Measurements from ENCODE around the gene PRKCH. TPM values are rescaled to one million over a fixed set of nuclear protein-coding genes. Genes with fewer than 3 reads are reported as not detected.

The PRKCH gene
- total RNA-seq, 1 experiment from 2014 or later = 10.3 TPM

GRCh38 chr14:61381553-61381952 lies 60.2 kb downstream of the PRKCH start:
- no peaks in the 10 kb centered on the region for H3K27me3 Mint-ChIP-seq (ENCODE audit: low read depth)
- no peak overlapping the region for H3K4me3 Mint-ChIP-seq
- DNase-seq (ENCODE audit: low spot score) (no peak), ATAC-seq (0 out of 2 replicates have a peak, but pooled peaks have one; percentile 20)
- H3K27ac Mint-ChIP-seq = no peak overlapping the region
- H3K9me3 Mint-ChIP-seq = peaks cover 14% of the 10 kb centered on the region
- TF ChIP-seq, protein P1, sequence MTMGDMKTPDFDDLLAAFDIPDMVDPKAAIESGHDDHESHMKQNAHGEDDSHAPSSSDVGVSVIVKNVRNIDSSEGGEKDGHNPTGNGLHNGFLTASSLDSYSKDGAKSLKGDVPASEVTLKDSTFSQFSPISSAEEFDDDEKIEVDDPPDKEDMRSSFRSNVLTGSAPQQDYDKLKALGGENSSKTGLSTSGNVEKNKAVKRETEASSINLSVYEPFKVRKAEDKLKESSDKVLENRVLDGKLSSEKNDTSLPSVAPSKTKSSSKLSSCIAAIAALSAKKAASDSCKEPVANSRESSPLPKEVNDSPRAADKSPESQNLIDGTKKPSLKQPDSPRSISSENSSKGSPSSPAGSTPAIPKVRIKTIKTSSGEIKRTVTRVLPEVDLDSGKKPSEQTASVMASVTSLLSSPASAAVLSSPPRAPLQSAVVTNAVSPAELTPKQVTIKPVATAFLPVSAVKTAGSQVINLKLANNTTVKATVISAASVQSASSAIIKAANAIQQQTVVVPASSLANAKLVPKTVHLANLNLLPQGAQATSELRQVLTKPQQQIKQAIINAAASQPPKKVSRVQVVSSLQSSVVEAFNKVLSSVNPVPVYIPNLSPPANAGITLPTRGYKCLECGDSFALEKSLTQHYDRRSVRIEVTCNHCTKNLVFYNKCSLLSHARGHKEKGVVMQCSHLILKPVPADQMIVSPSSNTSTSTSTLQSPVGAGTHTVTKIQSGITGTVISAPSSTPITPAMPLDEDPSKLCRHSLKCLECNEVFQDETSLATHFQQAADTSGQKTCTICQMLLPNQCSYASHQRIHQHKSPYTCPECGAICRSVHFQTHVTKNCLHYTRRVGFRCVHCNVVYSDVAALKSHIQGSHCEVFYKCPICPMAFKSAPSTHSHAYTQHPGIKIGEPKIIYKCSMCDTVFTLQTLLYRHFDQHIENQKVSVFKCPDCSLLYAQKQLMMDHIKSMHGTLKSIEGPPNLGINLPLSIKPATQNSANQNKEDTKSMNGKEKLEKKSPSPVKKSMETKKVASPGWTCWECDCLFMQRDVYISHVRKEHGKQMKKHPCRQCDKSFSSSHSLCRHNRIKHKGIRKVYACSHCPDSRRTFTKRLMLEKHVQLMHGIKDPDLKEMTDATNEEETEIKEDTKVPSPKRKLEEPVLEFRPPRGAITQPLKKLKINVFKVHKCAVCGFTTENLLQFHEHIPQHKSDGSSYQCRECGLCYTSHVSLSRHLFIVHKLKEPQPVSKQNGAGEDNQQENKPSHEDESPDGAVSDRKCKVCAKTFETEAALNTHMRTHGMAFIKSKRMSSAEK (CRISPR knock-in tag; IDR thresholded peaks at IDR 0.05; ENCODE audit: borderline replicate concordance) = no peak
- TF ChIP-seq, protein P2, sequence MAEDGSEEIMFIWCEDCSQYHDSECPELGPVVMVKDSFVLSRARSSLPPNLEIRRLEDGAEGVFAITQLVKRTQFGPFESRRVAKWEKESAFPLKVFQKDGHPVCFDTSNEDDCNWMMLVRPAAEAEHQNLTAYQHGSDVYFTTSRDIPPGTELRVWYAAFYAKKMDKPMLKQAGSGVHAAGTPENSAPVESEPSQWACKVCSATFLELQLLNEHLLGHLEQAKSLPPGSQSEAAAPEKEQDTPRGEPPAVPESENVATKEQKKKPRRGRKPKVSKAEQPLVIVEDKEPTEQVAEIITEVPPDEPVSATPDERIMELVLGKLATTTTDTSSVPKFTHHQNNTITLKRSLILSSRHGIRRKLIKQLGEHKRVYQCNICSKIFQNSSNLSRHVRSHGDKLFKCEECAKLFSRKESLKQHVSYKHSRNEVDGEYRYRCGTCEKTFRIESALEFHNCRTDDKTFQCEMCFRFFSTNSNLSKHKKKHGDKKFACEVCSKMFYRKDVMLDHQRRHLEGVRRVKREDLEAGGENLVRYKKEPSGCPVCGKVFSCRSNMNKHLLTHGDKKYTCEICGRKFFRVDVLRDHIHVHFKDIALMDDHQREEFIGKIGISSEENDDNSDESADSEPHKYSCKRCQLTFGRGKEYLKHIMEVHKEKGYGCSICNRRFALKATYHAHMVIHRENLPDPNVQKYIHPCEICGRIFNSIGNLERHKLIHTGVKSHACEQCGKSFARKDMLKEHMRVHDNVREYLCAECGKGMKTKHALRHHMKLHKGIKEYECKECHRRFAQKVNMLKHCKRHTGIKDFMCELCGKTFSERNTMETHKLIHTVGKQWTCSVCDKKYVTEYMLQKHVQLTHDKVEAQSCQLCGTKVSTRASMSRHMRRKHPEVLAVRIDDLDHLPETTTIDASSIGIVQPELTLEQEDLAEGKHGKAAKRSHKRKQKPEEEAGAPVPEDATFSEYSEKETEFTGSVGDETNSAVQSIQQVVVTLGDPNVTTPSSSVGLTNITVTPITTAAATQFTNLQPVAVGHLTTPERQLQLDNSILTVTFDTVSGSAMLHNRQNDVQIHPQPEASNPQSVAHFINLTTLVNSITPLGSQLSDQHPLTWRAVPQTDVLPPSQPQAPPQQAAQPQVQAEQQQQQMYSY (CRISPR knock-in tag; IDR thresholded peaks at IDR 0.05) = no peak
- TF ChIP-seq EMX1 (CRISPR knock-in tag; IDR thresholded peaks at IDR 0.05) (no peak), CREM (CRISPR knock-in tag; IDR thresholded peaks at IDR 0.05) (no peak), MYBL2 (CRISPR knock-in tag; IDR thresholded peaks at IDR 0.05) (no peak), FOXK1 (CRISPR knock-in tag; IDR thresholded peaks at IDR 0.05) (no peak), ATF1 (CRISPR knock-in tag; IDR thresholded peaks at IDR 0.05) (no peak), PREB (CRISPR knock-in tag; IDR thresholded peaks at IDR 0.05; ENCODE audit: borderline replicate concordance) (no peak), GABPB1 (CRISPR knock-in tag; IDR thresholded peaks at IDR 0.05) (no peak), ZNF423 (CRISPR knock-in tag; IDR thresholded peaks at IDR 0.05) (no peak), NFYB (CRISPR knock-in tag; conservative IDR thresholded peaks at IDR 0.05; ENCODE audit: low read depth) (no peak), TCF7 (CRISPR knock-in tag; IDR thresholded peaks at IDR 0.05; ENCODE audit: low read depth) (no peak), GRHL2 (CRISPR knock-in tag; IDR thresholded peaks at IDR 0.05; ENCODE audit: insufficient replicate concordance, severe bottlenecking) (no peak), STAT6 (CRISPR knock-in tag; conservative IDR thresholded peaks at IDR 0.05; ENCODE audit: low read depth) (no peak), CREB1 (CRISPR knock-in tag; IDR thresholded peaks at IDR 0.05) (no peak), CBFB (CRISPR knock-in tag; IDR thresholded peaks at IDR 0.05; ENCODE audit: low read depth) (no peak), ZNF416 (CRISPR knock-in tag; IDR thresholded peaks at IDR 0.05) (no peak)
- TF ChIP-seq, protein P3, sequence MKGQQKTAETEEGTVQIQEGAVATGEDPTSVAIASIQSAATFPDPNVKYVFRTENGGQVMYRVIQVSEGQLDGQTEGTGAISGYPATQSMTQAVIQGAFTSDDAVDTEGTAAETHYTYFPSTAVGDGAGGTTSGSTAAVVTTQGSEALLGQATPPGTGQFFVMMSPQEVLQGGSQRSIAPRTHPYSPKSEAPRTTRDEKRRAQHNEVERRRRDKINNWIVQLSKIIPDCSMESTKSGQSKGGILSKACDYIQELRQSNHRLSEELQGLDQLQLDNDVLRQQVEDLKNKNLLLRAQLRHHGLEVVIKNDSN (CRISPR knock-in tag; IDR thresholded peaks at IDR 0.05) = no peak
- TF ChIP-seq, protein P4, sequence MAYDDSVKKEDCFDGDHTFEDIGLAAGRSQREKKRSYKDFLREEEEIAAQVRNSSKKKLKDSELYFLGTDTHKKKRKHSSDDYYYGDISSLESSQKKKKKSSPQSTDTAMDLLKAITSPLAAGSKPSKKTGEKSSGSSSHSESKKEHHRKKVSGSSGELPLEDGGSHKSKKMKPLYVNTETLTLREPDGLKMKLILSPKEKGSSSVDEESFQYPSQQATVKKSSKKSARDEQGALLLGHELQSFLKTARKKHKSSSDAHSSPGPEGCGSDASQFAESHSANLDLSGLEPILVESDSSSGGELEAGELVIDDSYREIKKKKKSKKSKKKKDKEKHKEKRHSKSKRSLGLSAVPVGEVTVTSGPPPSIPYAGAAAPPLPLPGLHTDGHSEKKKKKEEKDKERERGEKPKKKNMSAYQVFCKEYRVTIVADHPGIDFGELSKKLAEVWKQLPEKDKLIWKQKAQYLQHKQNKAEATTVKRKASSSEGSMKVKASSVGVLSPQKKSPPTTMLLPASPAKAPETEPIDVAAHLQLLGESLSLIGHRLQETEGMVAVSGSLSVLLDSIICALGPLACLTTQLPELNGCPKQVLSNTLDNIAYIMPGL (CRISPR knock-in tag; IDR thresholded peaks at IDR 0.05) = no peak
- ChIA-PET CTCF (no interaction called here), POLR2A (no interaction called here)
- H3K36me3 Mint-ChIP-seq = peaks cover under 1% of the 10 kb centered on the region; the same call in 1 of the 2 replicates
- H3K4me1 Mint-ChIP-seq = peaks cover 11% of the 10 kb centered on the region

All from WTC11 (cell line).